H1 (cell line): ENCODE data around the gene ADAM19. TPM values are rescaled to one million over a fixed set of nuclear protein-coding genes. Genes with fewer than 3 reads are reported as not detected.

Source experiments
- CTCF ChIA-PET: fragments of 300-600 bp; sonication (Branson Sonifier 250); formaldehyde crosslinking; loops from one replicate; lab custom pipeline; 2021; ENCODE audit not compliant: partially characterized antibody; lab: Charles Lee
- POLR2A ChIA-PET: fragments of 300-600 bp; sonication (Branson Sonifier 250); formaldehyde crosslinking; loops from one replicate; lab custom pipeline; 2021; ENCODE audit warnings: inconsistent platforms; ENCODE audit not compliant: partially characterized antibody; lab: Charles Lee
- DNase-seq, 2 experiments: peaks; one replicate each; pipeline versions ENCODE4 v3.0.0 to v3.0.0-alpha.2; 2010 to 2022; ENCODE audit warnings: low spot score in 2 of 2, low read depth in 1 of 2, mixed read lengths in 1 of 2
- FAIRE-seq: peaks from 2 replicates; lab custom pipeline; 2011; peaks lifted over from hg19 to GRCh38; lab: Jason Lieb, UNC
- H2AFZ ChIP-seq: 2 replicates; pipeline ENCODE4 v1.8.1; 2012; ENCODE audit warnings: low read length, inconsistent platforms
- H2AK5ac ChIP-seq: 2 replicates; pipeline ENCODE4 v1.6.1; 2013; ENCODE audit warnings: low read depth, low read length
- H2BK120ac ChIP-seq: replicated peaks from 2 replicates; pipeline ENCODE3; 2013; ENCODE audit warnings: low read depth, low read length, inconsistent platforms
- H2BK12ac ChIP-seq: 2 replicates; pipeline ENCODE4 v1.6.1; 2013; ENCODE audit warnings: low read depth, low read length
- H2BK15ac ChIP-seq: 2 replicates; pipeline ENCODE4 v1.6.1; 2013; ENCODE audit warnings: low read length
- H2BK20ac ChIP-seq: 2 replicates; pipeline ENCODE4 v1.6.1; 2013; ENCODE audit warnings: low read length
- H2BK5ac ChIP-seq: 2 replicates; pipeline ENCODE4 v1.6.1; 2013; ENCODE audit warnings: low read depth, low read length
- H3K14ac ChIP-seq: 2 replicates; pipeline ENCODE4 v1.6.1; 2013; ENCODE audit warnings: inconsistent platforms; ENCODE audit not compliant: insufficient read length
- H3K18ac ChIP-seq: 2 replicates; pipeline ENCODE4 v1.6.1; 2013; ENCODE audit warnings: low read length; ENCODE audit errors: extremely low read depth
- H3K23ac ChIP-seq: 2 replicates; pipeline ENCODE4 v1.6.1; 2013; ENCODE audit warnings: inconsistent platforms; ENCODE audit not compliant: insufficient read length
- H3K23me2 ChIP-seq: 2 replicates; pipeline ENCODE4 v1.6.1; 2013; ENCODE audit warnings: low read depth, low read length
- H3K27ac ChIP-seq: 2 replicates; pipeline ENCODE4 v1.6.1; 2011; ENCODE audit warnings: low read depth, low read length, inconsistent platforms
- H3K27me3 ChIP-seq, 4 experiments: replicated peaks in 1 of 4; 1 replicate in 1 of 4; 2 replicates in 3 of 4; pipeline versions ENCODE4 v1.6.1 to v1.8.1; 2011 to 2013; ENCODE audit warnings: low read length in 3 of 4, mild to moderate bottlenecking in 3 of 4, inconsistent platforms in 2 of 4, mixed read lengths in 2 of 4, moderate library complexity in 1 of 4; ENCODE audit not compliant: control insufficient read depth in 3 of 4, insufficient read depth in 3 of 4; ENCODE audit errors: extremely low read depth in 1 of 4
- H3K36me3 ChIP-seq, 4 experiments: 2 replicates each; pipeline versions ENCODE4 v1.6.1 to v1.8.1; 2011 to 2013; ENCODE audit warnings: mild to moderate bottlenecking in 4 of 4, low read length in 3 of 4, moderate library complexity in 2 of 4, control low read depth in 1 of 4, inconsistent platforms in 1 of 4; ENCODE audit not compliant: insufficient read depth in 4 of 4, control insufficient read depth in 2 of 4
- H3K4ac ChIP-seq: replicated peaks from 2 replicates; pipeline ENCODE3; 2013; ENCODE audit warnings: low read length, low read depth, mixed read lengths, inconsistent platforms; ENCODE audit not compliant: insufficient read length
- H3K4me1 ChIP-seq, 4 experiments: replicated peaks in 1 of 4; 1 replicate in 1 of 4; 2 replicates in 3 of 4; pipeline versions ENCODE4 v1.6.1 to v1.8.1; 2011 to 2013; ENCODE audit warnings: low read length in 3 of 4, inconsistent platforms in 2 of 4, mixed read lengths in 1 of 4; ENCODE audit not compliant: insufficient read depth in 4 of 4, control insufficient read depth in 3 of 4
- H3K4me2 ChIP-seq, 2 experiments: 2 replicates each; pipeline versions ENCODE4 v1.6.1 to v1.8.1; 2011 to 2013; ENCODE audit warnings: low read depth in 2 of 2, low read length in 2 of 2, control low read depth in 1 of 2, inconsistent platforms in 1 of 2, mild to moderate bottlenecking in 1 of 2; ENCODE audit not compliant: insufficient read depth in 1 of 2
- H3K4me3 ChIP-seq, 4 experiments: fragments of 200-600, 300-600 bp in 1 of 4; sonication (generic), shearing (Covaris generic), sonication (Bioruptor Twin) in 1 of 4; 2 replicates each; pipeline versions ENCODE4 v1.5.1 to v1.8.1; 2011 to 2016; ENCODE audit warnings: low read length in 4 of 4, low read depth in 3 of 4, control low read depth in 2 of 4, inconsistent platforms in 2 of 4, mild to moderate bottlenecking in 2 of 4, mixed read lengths in 1 of 4, moderate library complexity in 1 of 4; ENCODE audit not compliant: insufficient read depth in 2 of 4; ENCODE audit errors: extremely low read depth in 1 of 4
- H3K56ac ChIP-seq: replicated peaks from 2 replicates; pipeline ENCODE3; 2013; ENCODE audit warnings: low read depth, mild to moderate bottlenecking, mixed read lengths, low read length, inconsistent platforms; ENCODE audit not compliant: insufficient read length
- H3K79me1 ChIP-seq: 2 replicates; pipeline ENCODE4 v1.6.1; 2013; ENCODE audit warnings: low read depth, low read length, control low read depth
- H3K79me2 ChIP-seq, 2 experiments: 2 replicates each; pipeline versions ENCODE4 v1.6.1 to v1.8.1; 2012 to 2013; ENCODE audit warnings: low read length in 2 of 2, mild to moderate bottlenecking in 2 of 2, inconsistent platforms in 1 of 2; ENCODE audit not compliant: insufficient read depth in 2 of 2, control insufficient read depth in 1 of 2
- H3K9ac ChIP-seq, 4 experiments: replicated peaks in 1 of 4; 1 replicate in 1 of 4; 2 replicates in 3 of 4; pipeline versions ENCODE4 v1.6.1 to v1.8.1; 2011 to 2013; ENCODE audit warnings: low read depth in 3 of 4, low read length in 3 of 4, control low read depth in 2 of 4, mild to moderate bottlenecking in 2 of 4, moderate library complexity in 2 of 4, inconsistent platforms in 1 of 4; ENCODE audit errors: extremely low read depth in 1 of 4
- H3K9me3 ChIP-seq, 2 experiments: 2 replicates each; pipeline versions ENCODE4 v1.6.1 to v1.8.1; 2012 to 2013; ENCODE audit warnings: mild to moderate bottlenecking in 2 of 2, moderate library complexity in 2 of 2, control low read depth in 1 of 2, inconsistent platforms in 1 of 2, low read depth in 1 of 2, low read length in 1 of 2, mixed read lengths in 1 of 2; ENCODE audit not compliant: insufficient read depth in 2 of 2
- H4K20me1 ChIP-seq, 2 experiments: replicated peaks in 1 of 2; 2 replicates each; pipeline versions ENCODE3 to v1.8.1; 2011 to 2013; ENCODE audit warnings: inconsistent platforms in 2 of 2, low read length in 2 of 2, mild to moderate bottlenecking in 1 of 2; ENCODE audit not compliant: insufficient read depth in 2 of 2, control insufficient read depth in 1 of 2
- H4K5ac ChIP-seq: 2 replicates; pipeline ENCODE4 v1.6.1; 2013; ENCODE audit warnings: low read length, low read depth, mixed read lengths, inconsistent platforms; ENCODE audit not compliant: insufficient read length
- H4K8ac ChIP-seq: 2 replicates; pipeline ENCODE4 v1.8.0; 2013; ENCODE audit warnings: mild to moderate bottlenecking, moderate library complexity, low read length, inconsistent platforms; ENCODE audit not compliant: insufficient read depth; ENCODE audit errors: extremely low read depth
- H4K91ac ChIP-seq: replicated peaks from 2 replicates; pipeline ENCODE3; 2013; ENCODE audit warnings: low read length, mixed read lengths, inconsistent platforms; ENCODE audit not compliant: insufficient read length
- ASH2L ChIP-seq: fragments of 200-600, 300-600 bp; sonication (generic); IDR thresholded peaks from one replicate; pipeline ENCODE4 v1.7.1; 2017; ENCODE audit warnings: low read length
- BCL11A ChIP-seq, 2 experiments: IDR thresholded peaks; one replicate each; pipeline ENCODE4 v1.6.1; 2011; ENCODE audit warnings: low read depth in 2 of 2, low read length in 2 of 2, mild to moderate bottlenecking in 2 of 2
- JUN ChIP-seq: IDR thresholded peaks from 2 replicates; pipeline ENCODE4 v1.6.1; 2011; ENCODE audit warnings: low read depth, mild to moderate bottlenecking, improper control_type of control experiment, low read length
- JUND ChIP-seq: IDR thresholded peaks from 2 replicates; pipeline ENCODE4 v1.6.1; 2011; ENCODE audit warnings: mild to moderate bottlenecking, improper control_type of control experiment, low read length
- NRF1 ChIP-seq: IDR thresholded peaks from 2 replicates; pipeline ENCODE4 v1.6.1; 2011; ENCODE audit warnings: mild to moderate bottlenecking, low read depth, low read length, improper control_type of control experiment
- RNF2 ChIP-seq: fragments of 200-900, 300-1000 bp; sonication (generic); IDR thresholded peaks from 2 replicates; pipeline ENCODE4 v1.7.1; 2016; ENCODE audit warnings: borderline replicate concordance, low read depth, mild to moderate bottlenecking, antibody characterized with exemption, low read length; ENCODE audit not compliant: poor library complexity, severe bottlenecking; ENCODE audit errors: missing control alignments
- SUZ12 ChIP-seq: fragments of 200-600 bp; sonication (generic); IDR thresholded peaks from 2 replicates; pipeline ENCODE4 v1.6.1; 2012; ENCODE audit warnings: mild to moderate bottlenecking, inconsistent platforms, low read length, moderate library complexity, mixed read lengths
- TBP ChIP-seq: IDR thresholded peaks from 2 replicates; pipeline ENCODE4 v1.6.1; 2011; ENCODE audit warnings: low read depth, low read length, improper control_type of control experiment
- WGBS, 2 experiments: shearing (Covaris generic) in 1 of 2; methylation state at CpG; one replicate each; pipeline versions ENCODE4 v1.1.6 to v1.1.7; 2013 to 2015; ENCODE audit warnings: low lambda C conversion rate in 2 of 2, mixed read lengths in 2 of 2, inconsistent platforms in 1 of 2, low coverage in 1 of 2, missing lambda C conversion rate in 1 of 2; ENCODE audit not compliant: insufficient replicate concordance in 2 of 2, insufficient coverage in 1 of 2, insufficient read length in 1 of 2; ENCODE audit errors: extremely low coverage in 1 of 2, missing lambda C conversion rate in 1 of 2; 5-methylcytosine and 5-hydroxymethylcytosine counted together
- polyA plus RNA-seq, 7 experiments: library from polyadenylated mRNA; depleted of rRNA in 3 of 7; stranded (reverse) in 5 of 7; unstranded in 2 of 7; fragments of >200 nt in 5 of 7; fragments of 200-250 nt in 2 of 7; gene quantifications; 1 replicate in 5 of 7; 2 replicates in 1 of 7; 4 replicates in 1 of 7; pipeline versions ENCODE4 v1.2.1 to v1.2.3, GENCODE V29; 2011 to 2013; ENCODE audit warnings: missing spikeins in 2 of 7, mixed read lengths in 2 of 7
- total RNA-seq: library from RNA; stranded (reverse); fragmentation: NEBNext Ultra II Directional; extraction: Animal tissue kit (Norgen Biotek cat#: 25700); gene quantifications from 2 replicates; pipeline ENCODE4 v1.2.1, GENCODE V29; 2021
- TF ChIP-seq, protein P1 (sequence below): IDR thresholded peaks from 2 replicates; pipeline ENCODE4 v1.6.1; 2011; ENCODE audit warnings: low read depth, mild to moderate bottlenecking, low read length; ENCODE audit not compliant: insufficient read depth
- TF ChIP-seq, protein P2 (sequence below): IDR thresholded peaks from 2 replicates; pipeline ENCODE4 v1.6.1; 2012; ENCODE audit warnings: low read length, inconsistent platforms

The ADAM19 gene
- total and polyA plus RNA-seq, 2 of the 8 experiments (the other 6 are each of a cell fraction or from before 2014, with no cell fraction given) = 6.5 to 22.7 TPM

DNA sequence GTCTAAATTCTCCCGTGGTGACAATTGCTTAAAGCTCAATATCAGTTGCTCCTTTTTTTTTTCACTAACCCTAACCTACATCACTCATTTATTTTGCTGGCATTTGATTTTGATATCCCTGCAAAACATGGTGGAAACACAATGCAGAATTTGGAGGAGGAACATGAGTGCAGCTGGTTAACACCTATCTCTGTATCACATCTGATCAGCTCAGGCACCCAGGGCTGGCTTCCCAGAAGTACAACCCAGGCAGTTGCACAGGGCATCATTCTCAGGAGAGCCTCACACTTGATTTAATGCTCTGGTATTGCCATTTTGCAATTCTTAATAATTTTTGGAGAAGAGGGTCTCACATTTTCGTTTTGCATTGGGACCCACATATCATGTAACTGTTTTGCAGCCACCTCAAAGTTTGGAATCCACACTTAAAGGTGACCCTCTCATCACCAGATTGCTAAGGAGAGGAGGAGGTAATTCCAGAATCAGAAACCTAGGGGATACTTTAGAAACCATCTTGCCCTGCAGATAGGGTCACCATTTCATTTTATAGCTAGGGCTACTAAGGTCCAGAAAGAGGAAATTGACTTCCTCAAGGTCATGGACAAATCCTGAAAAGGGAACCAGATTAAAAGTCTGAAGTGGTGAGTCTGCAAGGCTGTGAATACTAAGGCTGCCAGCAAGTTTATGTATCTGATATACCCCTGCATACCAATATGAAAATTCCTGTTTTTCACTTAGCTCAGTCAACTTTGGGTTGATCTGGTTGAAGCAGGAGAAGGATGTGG is 19.3 kb upstream of the ADAM19 start:
- ChIA-PET CTCF (interaction anchor here (0.6 to 1.0 kb wide), 3 partner anchors 74 to 541 kb away, joined by 3 to 5 read pairs (median 3); no protein-coding TSS in a partner anchor), POLR2A (interaction anchor here (0.6 kb wide), 1 partner anchor 1416 kb away, joined by 3 read pairs; no protein-coding TSS in a partner anchor)
- H4K5ac ChIP-seq = no peak overlapping the region
- H3K56ac ChIP-seq = no peak overlapping the region
- no peaks in the 10 kb centered on the region for H3K27me3 ChIP-seq
- DNase-seq (no peak), FAIRE-seq (no peak)
- no peak overlapping the region for H2BK120ac ChIP-seq
- H2AFZ ChIP-seq = no peak overlapping the region
- H3K27ac ChIP-seq = no peak overlapping the region
- H4K8ac ChIP-seq = no peak overlapping the region
- H2BK20ac ChIP-seq = no peak overlapping the region
- no peak overlapping the region for H3K9ac ChIP-seq
- no peaks in the 10 kb centered on the region for H3K23me2 ChIP-seq
- no peak overlapping the region for H2BK5ac ChIP-seq
- H3K9me3 ChIP-seq = no peaks in the 10 kb centered on the region
- no peaks in the 10 kb centered on the region for H3K79me2 ChIP-seq
- H2AK5ac ChIP-seq = no peak overlapping the region
- no peaks in the 10 kb centered on the region for H3K79me1 ChIP-seq
- no peak overlapping the region for H4K91ac ChIP-seq
- no peak overlapping the region for H3K14ac ChIP-seq
- WGBS, 2 experiments = 78% methylated on average over 2 of the region's 2 CpGs; no CpG with 5 or more reads in 1 of the 2 experiments
- H4K20me1 ChIP-seq = no peaks in the 10 kb centered on the region
- H2BK15ac ChIP-seq = no peak overlapping the region
- H3K4me1 ChIP-seq = no peaks in the 10 kb centered on the region
- no peak overlapping the region for H3K4me3 ChIP-seq
- no peak overlapping the region for H2BK12ac ChIP-seq
- no peak overlapping the region for H3K4me2 ChIP-seq
- no peak overlapping the region for H3K18ac ChIP-seq
- no peak overlapping the region for H3K4ac ChIP-seq
- no peaks in the 10 kb centered on the region for H3K36me3 ChIP-seq
- H3K23ac ChIP-seq = no peak overlapping the region
- TF ChIP-seq JUND = no peak
- TF ChIP-seq SUZ12 = no peak
- no peak for TF ChIP-seq BCL11A (IDR thresholded peaks at IDR 0.05; ENCODE audit: low read depth in 2 of 2, low read length in 2 of 2)
- TF ChIP-seq RNF2 = no peak
- TF ChIP-seq, protein P1, sequence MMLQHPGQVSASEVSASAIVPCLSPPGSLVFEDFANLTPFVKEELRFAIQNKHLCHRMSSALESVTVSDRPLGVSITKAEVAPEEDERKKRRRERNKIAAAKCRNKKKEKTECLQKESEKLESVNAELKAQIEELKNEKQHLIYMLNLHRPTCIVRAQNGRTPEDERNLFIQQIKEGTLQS = no peak
- TF ChIP-seq ASH2L = no peak
- no peak for TF ChIP-seq TBP
- TF ChIP-seq, protein P2, sequence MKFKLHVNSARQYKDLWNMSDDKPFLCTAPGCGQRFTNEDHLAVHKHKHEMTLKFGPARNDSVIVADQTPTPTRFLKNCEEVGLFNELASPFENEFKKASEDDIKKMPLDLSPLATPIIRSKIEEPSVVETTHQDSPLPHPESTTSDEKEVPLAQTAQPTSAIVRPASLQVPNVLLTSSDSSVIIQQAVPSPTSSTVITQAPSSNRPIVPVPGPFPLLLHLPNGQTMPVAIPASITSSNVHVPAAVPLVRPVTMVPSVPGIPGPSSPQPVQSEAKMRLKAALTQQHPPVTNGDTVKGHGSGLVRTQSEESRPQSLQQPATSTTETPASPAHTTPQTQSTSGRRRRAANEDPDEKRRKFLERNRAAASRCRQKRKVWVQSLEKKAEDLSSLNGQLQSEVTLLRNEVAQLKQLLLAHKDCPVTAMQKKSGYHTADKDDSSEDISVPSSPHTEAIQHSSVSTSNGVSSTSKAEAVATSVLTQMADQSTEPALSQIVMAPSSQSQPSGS = no peak
- no peak for TF ChIP-seq NRF1
- TF ChIP-seq JUN = no peak
